SKM-1 (cell line): ENCODE data around the gene KATNAL2.

Experiments used
- DNase-seq: peaks from one replicate; lab custom pipeline; 2025; ENCODE audit not compliant: unreplicated experiment; lab: John Stamatoyannopoulos, UW

Gene KATNAL2

GRCh38 chr18:47110492-47111274, 193.3 kb downstream of the KATNAL2 start:
- DNase-seq, result no peak

- DNase-seq, result no peak
These were observed 196.6 kb downstream of the KATNAL2 start for GRCh38 chr18:47113796-47114540.

- DNase-seq, result no peak
These were observed 197.8 kb downstream of the KATNAL2 start for GRCh38 chr18:47115205-47115604.

GRCh38 chr18:47118981-47119380, 201.6 kb downstream of the KATNAL2 start:
- no peak for DNase-seq

GRCh38 chr18:47120428-47120827, 203.0 kb downstream of the KATNAL2 start:
- no peak for DNase-seq

- no peak for DNase-seq
These were observed 203.7 kb downstream of the KATNAL2 start for GRCh38 chr18:47121146-47121545.

- DNase-seq, result no peak
These were observed 223.9 kb downstream of the KATNAL2 start for GRCh38 chr18:47141289-47141688.

GRCh38 chr18:47143153-47143552, 225.8 kb downstream of the KATNAL2 start:
- DNase-seq, result no peak

GRCh38 chr18:47143899-47144485, 226.6 kb downstream of the KATNAL2 start:
- DNase-seq, result no peak

- no peak for DNase-seq
These were observed 228.8 kb downstream of the KATNAL2 start for GRCh38 chr18:47146206-47146605.

- no peak for DNase-seq
These were observed 232.1 kb downstream of the KATNAL2 start for GRCh38 chr18:47149457-47150028.

GRCh38 chr18:47150029-47150823, 232.8 kb downstream of the KATNAL2 start, which contains the start of gene HDHD2:
TSS of gene HDHD2 (minus strand) at chr18:47150500. CDS start at chr18:47136439, 14,061 bp downstream.
- peak; percentile 67 for DNase-seq

GRCh38 chr18:47150824-47151366, 233.5 kb downstream of the KATNAL2 start:
- no peak for DNase-seq

GRCh38 chr18:47151439-47151838, 234.0 kb downstream of the KATNAL2 start:
- DNase-seq, result no peak
